K562 (cell line): Measurements from ENCODE around the gene BRD7. TPM values are rescaled to one million over a fixed set of nuclear protein-coding genes. Genes with fewer than 3 reads are reported as not detected.

Source experiments
- ATAC-seq: fragments of 200-7000 bp; cut with Tn5 transposase; 3 replicates; pipeline ENCODE4 v1.9.1; 2020; ENCODE audit warnings: moderate library complexity
- BruUV-seq: library from RNA; stranded (reverse); fragments of 400-500 nt; replicated peaks from 2 replicates; lab custom pipeline; 2021; lab: Mats Ljungman, UMichigan
- CTCF ChIA-PET: fragments of 300-600 bp; formaldehyde crosslinking; extraction: SDS; loops from one replicate; lab custom pipeline; 2021; ENCODE audit warnings: low intra/inter-chr PET ratio; lab: Yijun Ruan, JAX
- POLR2A ChIA-PET: fragments of 300-600, 350-650 bp; sonication (Branson Sonifier 250); formaldehyde crosslinking; extraction: SDS; loops from one replicate; lab custom pipeline; 2021; ENCODE audit warnings: antibody characterized with exemption, inconsistent platforms; lab: Yijun Ruan, JAX
- DNase-seq, 4 experiments: peaks; one replicate each; pipeline versions ENCODE4 v3.0.0 to v3.0.0-alpha.2; 2011 to 2018; ENCODE audit warnings: low spot score in 3 of 4, mixed read lengths in 3 of 4; ENCODE audit errors: extremely low read depth in 1 of 4
- FAIRE-seq: peaks from 2 replicates; lab custom pipeline; 2011; peaks lifted over from hg19 to GRCh38; lab: Jason Lieb, UNC
- H2AFZ ChIP-seq: 2 replicates; pipeline ENCODE4 v1.6.0; 2011; ENCODE audit warnings: low read depth, low read length, control low read depth, inconsistent platforms
- H3K27ac ChIP-seq: fragments of 200-600 bp; 3 replicates; pipeline ENCODE4 v1.8.0; 2011; ENCODE audit warnings: low read depth, mild to moderate bottlenecking, control low read depth, inconsistent platforms, low read length, moderate library complexity, mixed read lengths; ENCODE audit errors: extremely low read depth
- H3K27me3 ChIP-seq, 2 experiments: fragments of 300-600 bp in 1 of 2; 2 replicates in 1 of 2; 3 replicates in 1 of 2; pipeline versions ENCODE4 v1.6.0 to v1.8.0; 2011; ENCODE audit warnings: inconsistent platforms in 2 of 2, low read length in 2 of 2, mild to moderate bottlenecking in 1 of 2, mixed read lengths in 1 of 2, moderate library complexity in 1 of 2; ENCODE audit not compliant: control insufficient read depth in 2 of 2, insufficient read depth in 2 of 2
- H3K36me3 ChIP-seq: fragments of 300-600 bp; 3 replicates; pipeline ENCODE4 v1.8.0; 2011; ENCODE audit warnings: mild to moderate bottlenecking, low read length, inconsistent platforms; ENCODE audit not compliant: control insufficient read depth, insufficient read depth
- H3K4me1 ChIP-seq, 2 experiments: fragments of 200-600 bp in 1 of 2; replicated peaks in 1 of 2; 2 replicates in 1 of 2; 3 replicates in 1 of 2; pipeline versions ENCODE4 v1.5.1 to v1.8.0; 2011; ENCODE audit warnings: inconsistent platforms in 2 of 2, low read length in 2 of 2, mild to moderate bottlenecking in 1 of 2, mixed read lengths in 1 of 2, moderate library complexity in 1 of 2; ENCODE audit not compliant: control insufficient read depth in 2 of 2, insufficient read depth in 2 of 2
- H3K4me2 ChIP-seq: 2 replicates; pipeline ENCODE4 v1.6.1; 2011; ENCODE audit warnings: low read length, control low read depth, inconsistent platforms, mixed read lengths; ENCODE audit not compliant: insufficient read depth
- H3K4me3 ChIP-seq: fragments of 200-600 bp; sonication (generic), shearing (Covaris generic); 2 replicates; pipeline ENCODE4 v1.5.1; 2016; ENCODE audit warnings: control low read depth, inconsistent platforms
- H3K79me2 ChIP-seq: fragments of 200-600 bp; 3 replicates; pipeline ENCODE4 v1.8.0; 2011; ENCODE audit warnings: low read length, inconsistent platforms; ENCODE audit not compliant: control insufficient read depth, insufficient read depth
- H3K9ac ChIP-seq, 2 experiments: 2 replicates each; pipeline versions ENCODE4 v1.6.0 to v1.6.1; 2011; ENCODE audit warnings: low read depth in 2 of 2, low read length in 2 of 2, control low read depth in 1 of 2, inconsistent platforms in 1 of 2, mild to moderate bottlenecking in 1 of 2, mixed read lengths in 1 of 2; ENCODE audit not compliant: insufficient read depth in 1 of 2
- H3K9me1 ChIP-seq: one replicate; pipeline ENCODE4 v1.6.0; 2011; ENCODE audit warnings: inconsistent platforms, mild to moderate bottlenecking, low read length, moderate library complexity; ENCODE audit not compliant: control insufficient read depth, insufficient read depth
- H3K9me3 ChIP-seq: replicated peaks from 2 replicates; pipeline ENCODE4 v1.5.1; 2011; ENCODE audit warnings: low read depth, low read length, inconsistent platforms; ENCODE audit not compliant: control insufficient read depth, insufficient read depth
- H4K20me1 ChIP-seq: replicated peaks from 2 replicates; pipeline ENCODE4 v1.6.1; 2011; ENCODE audit warnings: low read length, inconsistent platforms, mixed read lengths; ENCODE audit not compliant: control insufficient read depth, insufficient read depth
- CBX1 ChIP-seq: sonication (generic); IDR thresholded peaks from 2 replicates; pipeline ENCODE4 v1.6.1; 2016; ENCODE audit warnings: antibody characterized with exemption, low read depth, mild to moderate bottlenecking
- HOXB6 ChIP-seq: fragments of 250-450 bp; sonication (Bioruptor Pico); IDR thresholded peaks from 2 replicates; pipeline ENCODE4 v1.5.1; 2022; ENCODE audit warnings: mild to moderate bottlenecking, borderline replicate concordance
- MED1 ChIP-seq: sonication (generic); formaldehyde crosslinking; IDR thresholded peaks from 2 replicates; pipeline ENCODE4 v1.8.1; 2023; ENCODE audit warnings: missing genetic modification reagents, borderline replicate concordance
- NR3C1 ChIP-seq: sonication (generic); formaldehyde crosslinking; IDR thresholded peaks from 2 replicates; pipeline ENCODE4 v1.8.1; 2022; ENCODE audit warnings: missing genetic modification reagents
- POLR2AphosphoS2 ChIP-seq: IDR thresholded peaks from 2 replicates; pipeline ENCODE4 v1.6.1; 2012; ENCODE audit warnings: low read length, improper control_type of control experiment
- SREBF2 ChIP-seq: sonication (generic); formaldehyde crosslinking; IDR thresholded peaks from 2 replicates; pipeline ENCODE4 v1.4.0; 2020; ENCODE audit warnings: mild to moderate bottlenecking, missing genetic modification reagents
- TAF9B ChIP-seq: fragments of 450-650 bp; IDR thresholded peaks from 2 replicates; pipeline ENCODE4 v1.6.1; 2018; ENCODE audit warnings: mild to moderate bottlenecking; ENCODE audit not compliant: partially characterized antibody
- TCF3 ChIP-seq: sonication (generic); formaldehyde crosslinking; IDR thresholded peaks from 2 replicates; pipeline ENCODE4 v1.4.0; 2020; ENCODE audit warnings: mild to moderate bottlenecking, missing genetic modification reagents
- TGIF2 ChIP-seq: sonication (generic); formaldehyde crosslinking; IDR thresholded peaks from 2 replicates; pipeline ENCODE4 v1.8.1; 2022; ENCODE audit warnings: mild to moderate bottlenecking, missing genetic modification reagents, moderate library complexity
- ZNF197 ChIP-seq: fragments of 200-800 bp; sonication (Bioruptor generic); IDR thresholded peaks from 2 replicates; pipeline ENCODE4 v1.6.1; 2016; ENCODE audit warnings: low read depth, missing genetic modification characterization, missing compliant biosample characterization
- ZNF324 ChIP-seq: fragments of 250-450 bp; sonication (Bioruptor Pico); IDR thresholded peaks from 2 replicates; pipeline ENCODE4 v1.4.0; 2020; ENCODE audit warnings: mild to moderate bottlenecking
- WGBS: fragments of 100-300 bp; shearing (Covaris generic); methylation state at CpG from one replicate; pipeline ENCODE4 v1.1.6; 2016; ENCODE audit warnings: low coverage, mixed read lengths; ENCODE audit not compliant: insufficient coverage; ENCODE audit errors: missing lambda C conversion rate; 5-methylcytosine and 5-hydroxymethylcytosine counted together
- in situ Hi-C: fragments of 300-500 bp; cut with MboI; formaldehyde crosslinking; loops from 4 replicates; pipeline ENCODE4 v1.15.0; 2018; ENCODE audit warnings: inconsistent platforms, mixed read lengths
- intact Hi-C: fragments of 100-400 bp; cut with micrococcal nuclease; formaldehyde crosslinking; loops from 2 replicates; pipeline ENCODE4 v1.14.2; 2022
- polyA plus RNA-seq, 8 experiments: library from polyadenylated mRNA; depleted of rRNA in 4 of 8; stranded (reverse) in 5 of 8; unstranded in 3 of 8; fragments of >200 nt; fragmentation: Nextera tagmentation in 2 of 8; fragmentation: Illumina TruSeq in 1 of 8; extraction: Ambion mirVana in 2 of 8; extraction: Trizol in 1 of 8; gene quantifications; 2 replicates each; pipeline versions ENCODE4 v1.2.1 to v1.2.3, GENCODE V29; 2011 to 2014; ENCODE audit warnings: inconsistent platforms in 1 of 8, missing spikeins in 1 of 8
- total RNA-seq, 7 experiments: library from RNA; depleted of rRNA in 6 of 7; stranded (reverse); fragments of >200 nt in 6 of 7; fragmentation: Illumina TruSeq in 2 of 7; extraction: Trizol in 2 of 7; gene quantifications; 2 replicates each; pipeline versions ENCODE4 v1.2.1 to v1.2.3, GENCODE V29; 2011 to 2021; ENCODE audit warnings: low replicate concordance in 1 of 7
- TF ChIP-seq, protein P1 (sequence below): sonication (generic); formaldehyde crosslinking; IDR thresholded peaks from 2 replicates; pipeline ENCODE4 v1.8.0; 2023; ENCODE audit warnings: missing genetic modification reagents, mild to moderate bottlenecking, borderline replicate concordance

BRD7 gene
- total and polyA plus RNA-seq, 9 of the 15 experiments (the other 6 are each of a cell fraction or from before 2014, with no cell fraction given), result 20.6 to 101 (median 68.7) TPM

DNA sequence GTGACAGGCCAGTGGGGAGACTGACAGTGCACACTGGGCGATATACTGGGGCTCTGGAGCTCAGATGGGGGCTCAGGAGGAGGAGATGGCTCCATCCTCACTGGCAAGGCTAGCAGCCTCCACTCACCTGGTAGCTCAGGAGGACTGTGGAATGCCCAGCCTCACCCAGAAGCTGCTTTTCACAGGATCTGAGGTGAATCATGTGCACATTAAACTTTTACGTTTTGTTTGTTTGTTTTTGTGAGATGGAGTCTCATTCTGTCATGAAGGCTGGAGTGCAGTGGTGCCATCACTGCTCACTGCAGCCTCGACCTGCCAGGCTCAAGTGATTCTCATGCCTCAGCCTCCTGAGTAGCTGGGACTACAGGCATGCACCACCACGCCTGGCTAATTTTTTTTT lies 73.8 kb downstream of the BRD7 start:
- no peak for DNase-seq
- intact Hi-C loops (no loop called here), in situ Hi-C loops (no loop called here)
- Histone ChIP-seq H3K9ac (no peak overlapping the region), H3K4me1 (peaks cover 0 to 36% of the 10 kb centered on the region in 2 experiments; a peak in 2 of 5 replicates), H3K9me1 (no peaks in the 10 kb centered on the region), H3K4me3 (no peak overlapping the region), H2AFZ (no peak overlapping the region), H3K9me3 (no peaks in the 10 kb centered on the region), H3K36me3 (peaks cover 92% of the 10 kb centered on the region; the same call in 2 of the 3 replicates), H3K27ac (no peak overlapping the region), H3K27me3 (no peaks in the 10 kb centered on the region), H4K20me1 (peaks cover 6% of the 10 kb centered on the region; the same call in 1 of the 2 replicates), H3K79me2 (no peaks in the 10 kb centered on the region), H3K4me2 (no peak overlapping the region)
- TF ChIP-seq POLR2AphosphoS2 (no peak), MED1 (no peak), TCF3 (CRISPR knock-in tag) (no peak), SREBF2 (no peak), CBX1 (no peak), ZNF197 (CRISPR knock-in tag) (no peak), TAF9B (no peak), HOXB6 (CRISPR knock-in tag) (no peak), TGIF2 (CRISPR knock-in tag) (no peak), ZNF324 (no peak), NR3C1 (CRISPR knock-in tag) (no peak)
- TF ChIP-seq, protein P1, sequence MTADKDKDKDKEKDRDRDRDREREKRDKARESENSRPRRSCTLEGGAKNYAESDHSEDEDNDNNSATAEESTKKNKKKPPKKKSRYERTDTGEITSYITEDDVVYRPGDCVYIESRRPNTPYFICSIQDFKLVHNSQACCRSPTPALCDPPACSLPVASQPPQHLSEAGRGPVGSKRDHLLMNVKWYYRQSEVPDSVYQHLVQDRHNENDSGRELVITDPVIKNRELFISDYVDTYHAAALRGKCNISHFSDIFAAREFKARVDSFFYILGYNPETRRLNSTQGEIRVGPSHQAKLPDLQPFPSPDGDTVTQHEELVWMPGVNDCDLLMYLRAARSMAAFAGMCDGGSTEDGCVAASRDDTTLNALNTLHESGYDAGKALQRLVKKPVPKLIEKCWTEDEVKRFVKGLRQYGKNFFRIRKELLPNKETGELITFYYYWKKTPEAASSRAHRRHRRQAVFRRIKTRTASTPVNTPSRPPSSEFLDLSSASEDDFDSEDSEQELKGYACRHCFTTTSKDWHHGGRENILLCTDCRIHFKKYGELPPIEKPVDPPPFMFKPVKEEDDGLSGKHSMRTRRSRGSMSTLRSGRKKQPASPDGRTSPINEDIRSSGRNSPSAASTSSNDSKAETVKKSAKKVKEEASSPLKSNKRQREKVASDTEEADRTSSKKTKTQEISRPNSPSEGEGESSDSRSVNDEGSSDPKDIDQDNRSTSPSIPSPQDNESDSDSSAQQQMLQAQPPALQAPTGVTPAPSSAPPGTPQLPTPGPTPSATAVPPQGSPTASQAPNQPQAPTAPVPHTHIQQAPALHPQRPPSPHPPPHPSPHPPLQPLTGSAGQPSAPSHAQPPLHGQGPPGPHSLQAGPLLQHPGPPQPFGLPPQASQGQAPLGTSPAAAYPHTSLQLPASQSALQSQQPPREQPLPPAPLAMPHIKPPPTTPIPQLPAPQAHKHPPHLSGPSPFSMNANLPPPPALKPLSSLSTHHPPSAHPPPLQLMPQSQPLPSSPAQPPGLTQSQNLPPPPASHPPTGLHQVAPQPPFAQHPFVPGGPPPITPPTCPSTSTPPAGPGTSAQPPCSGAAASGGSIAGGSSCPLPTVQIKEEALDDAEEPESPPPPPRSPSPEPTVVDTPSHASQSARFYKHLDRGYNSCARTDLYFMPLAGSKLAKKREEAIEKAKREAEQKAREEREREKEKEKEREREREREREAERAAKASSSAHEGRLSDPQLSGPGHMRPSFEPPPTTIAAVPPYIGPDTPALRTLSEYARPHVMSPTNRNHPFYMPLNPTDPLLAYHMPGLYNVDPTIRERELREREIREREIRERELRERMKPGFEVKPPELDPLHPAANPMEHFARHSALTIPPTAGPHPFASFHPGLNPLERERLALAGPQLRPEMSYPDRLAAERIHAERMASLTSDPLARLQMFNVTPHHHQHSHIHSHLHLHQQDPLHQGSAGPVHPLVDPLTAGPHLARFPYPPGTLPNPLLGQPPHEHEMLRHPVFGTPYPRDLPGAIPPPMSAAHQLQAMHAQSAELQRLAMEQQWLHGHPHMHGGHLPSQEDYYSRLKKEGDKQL (CRISPR knock-in tag), result no peak
- ChIA-PET POLR2A (interaction anchor here (1.9 kb wide), 1 partner anchor 15 kb away, joined by 4 read pairs; no protein-coding TSS in a partner anchor), CTCF (no interaction called here)
- FAIRE-seq, result no peak
- no TSS peak for BruUV-seq
- 91% methylated on average over 4 of the region's 4 CpGs for WGBS
- ATAC-seq, result no peak
